DOHH2 (cell line): ENCODE results near the gene DCK.

Source experiments
- H3F3A ChIP-seq: fragments of 200-600 bp; sonication (generic), shearing (Covaris generic); 2 replicates; pipeline ENCODE4 v1.6.0; 2016; ENCODE audit warnings: antibody characterized with exemption, mild to moderate bottlenecking; ENCODE audit not compliant: control insufficient read depth, insufficient read depth
- H3K27ac ChIP-seq: fragments of 200-600 bp; sonication (generic); 2 replicates; pipeline ENCODE4 v1.5.1; 2014; ENCODE audit warnings: low read depth, mild to moderate bottlenecking, low read length, moderate library complexity
- H3K27me3 ChIP-seq: fragments of 200-600 bp; sonication (generic); 2 replicates; pipeline ENCODE4 v1.6.1; 2014; ENCODE audit warnings: mild to moderate bottlenecking, low read length, mixed read lengths; ENCODE audit not compliant: control insufficient read depth
- H3K36me3 ChIP-seq: fragments of 200-600 bp; sonication (generic); 2 replicates; pipeline ENCODE4 v1.6.1; 2014; ENCODE audit warnings: mild to moderate bottlenecking, low read length, moderate library complexity, mixed read lengths; ENCODE audit not compliant: control insufficient read depth
- H3K4me1 ChIP-seq: fragments of 200-600 bp; sonication (generic); 2 replicates; pipeline ENCODE4 v1.6.1; 2014; ENCODE audit warnings: mild to moderate bottlenecking, low read length, mixed read lengths; ENCODE audit not compliant: control insufficient read depth
- H3K4me2 ChIP-seq: fragments of 200-600 bp; sonication (generic); 2 replicates; pipeline ENCODE4 v1.6.0; 2014; ENCODE audit warnings: mild to moderate bottlenecking, low read length, moderate library complexity
- H3K4me3 ChIP-seq: fragments of 200-600 bp; sonication (generic); 2 replicates; pipeline ENCODE4 v1.5.1; 2014; ENCODE audit warnings: mild to moderate bottlenecking, low read length, mixed read lengths
- H3K79me2 ChIP-seq: fragments of 200-600 bp; sonication (generic); 2 replicates; pipeline ENCODE4 v1.6.1; 2014; ENCODE audit warnings: mild to moderate bottlenecking, low read length, mixed read lengths; ENCODE audit not compliant: control insufficient read depth
- H3K9me2 ChIP-seq: fragments of 200-600 bp; sonication (generic); replicated peaks from 2 replicates; pipeline ENCODE4 v1.6.1; 2014; ENCODE audit warnings: mild to moderate bottlenecking, low read length, mixed read lengths; ENCODE audit not compliant: control insufficient read depth
- H3K9me3 ChIP-seq: fragments of 200-600 bp; sonication (generic); 2 replicates; pipeline ENCODE4 v1.6.1; 2014; ENCODE audit warnings: antibody characterized with exemption, low read length, mixed read lengths; ENCODE audit not compliant: control insufficient read depth, insufficient read depth
- H4K20me1 ChIP-seq: fragments of 200-600 bp; sonication (generic); 2 replicates; pipeline ENCODE4 v1.6.0; 2014; ENCODE audit warnings: low read depth, mild to moderate bottlenecking, antibody characterized with exemption, low read length, moderate library complexity; ENCODE audit not compliant: control insufficient read depth, insufficient read depth
- CTCF ChIP-seq: fragments of 200-600 bp; sonication (generic); IDR thresholded peaks from one replicate; pipeline ENCODE4 v1.5.1; 2014; ENCODE audit warnings: antibody characterized with exemption, mild to moderate bottlenecking, low read depth, low read length; ENCODE audit not compliant: poor library complexity, severe bottlenecking
- EZH2phosphoT487 ChIP-seq: fragments of 200-600 bp; sonication (generic); IDR thresholded peaks from 2 replicates; pipeline ENCODE4 v1.6.1; 2017; ENCODE audit warnings: borderline replicate concordance, mild to moderate bottlenecking, antibody characterized with exemption, low read length, moderate library complexity, mixed read lengths

Gene DCK

DNA sequence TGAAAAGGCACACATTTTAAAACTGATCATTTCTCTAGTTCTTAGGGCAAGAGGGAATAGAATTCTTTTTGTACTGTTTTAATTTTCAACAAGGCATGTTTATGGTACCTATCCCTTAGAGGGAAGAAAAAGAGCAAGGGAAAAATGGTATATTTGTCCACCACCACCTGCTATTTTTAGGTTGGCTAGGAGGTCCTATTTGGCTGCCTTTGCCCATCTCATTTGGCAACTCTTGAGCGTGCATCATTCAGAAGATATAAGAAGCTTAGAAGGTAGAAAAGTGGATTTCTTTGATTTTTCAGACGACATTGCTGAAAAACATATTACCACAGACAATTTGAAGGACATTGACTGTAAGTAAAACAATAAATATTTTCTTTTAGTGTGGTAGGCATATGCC, 69.0 kb downstream of the DCK start:
- H3K27ac ChIP-seq, result no peak overlapping the region
- H3K9me3 ChIP-seq, result no peaks in the 10 kb centered on the region
- no peaks in the 10 kb centered on the region for H4K20me1 ChIP-seq
- no peak overlapping the region for H3K4me3 ChIP-seq
- H3K36me3 ChIP-seq, result no peaks in the 10 kb centered on the region
- H3K4me2 ChIP-seq, result no peak overlapping the region
- no peaks in the 10 kb centered on the region for H3K79me2 ChIP-seq
- no peaks in the 10 kb centered on the region for H3K9me2 ChIP-seq
- TF ChIP-seq CTCF, result no peak
- no peak for TF ChIP-seq EZH2phosphoT487
- H3K4me1 ChIP-seq, result no peaks in the 10 kb centered on the region
- H3K27me3 ChIP-seq, result no peaks in the 10 kb centered on the region
- H3F3A ChIP-seq, result no peaks in the 10 kb centered on the region

- H3K36me3 ChIP-seq, result no peaks in the 10 kb centered on the region
- no peak overlapping the region for H3K27ac ChIP-seq
- H3K4me2 ChIP-seq, result no peak overlapping the region
- no peaks in the 10 kb centered on the region for H3K4me1 ChIP-seq
- H3K9me3 ChIP-seq, result no peaks in the 10 kb centered on the region
- H3K4me3 ChIP-seq, result no peak overlapping the region
- no peak for TF ChIP-seq EZH2phosphoT487
- TF ChIP-seq CTCF, result no peak
- no peaks in the 10 kb centered on the region for H3F3A ChIP-seq
- no peaks in the 10 kb centered on the region for H3K27me3 ChIP-seq
- no peaks in the 10 kb centered on the region for H3K9me2 ChIP-seq
- H3K79me2 ChIP-seq, result no peaks in the 10 kb centered on the region
- H4K20me1 ChIP-seq, result no peaks in the 10 kb centered on the region
Measured at GRCh38 chr4:71063711-71064110, 70.3 kb downstream of the DCK start.

GRCh38 chr4:71064521-71064920, 71.1 kb downstream of the DCK start:
- H3K4me3 ChIP-seq, result no peak overlapping the region
- no peak overlapping the region for H3K4me2 ChIP-seq
- no peaks in the 10 kb centered on the region for H3K4me1 ChIP-seq
- no peaks in the 10 kb centered on the region for H3K9me2 ChIP-seq
- no peaks in the 10 kb centered on the region for H3K27me3 ChIP-seq
- H3K27ac ChIP-seq, result no peak overlapping the region
- H3F3A ChIP-seq, result no peaks in the 10 kb centered on the region
- no peaks in the 10 kb centered on the region for H3K9me3 ChIP-seq
- TF ChIP-seq EZH2phosphoT487, result no peak
- TF ChIP-seq CTCF, result no peak
- H4K20me1 ChIP-seq, result no peaks in the 10 kb centered on the region
- H3K79me2 ChIP-seq, result no peaks in the 10 kb centered on the region
- H3K36me3 ChIP-seq, result no peaks in the 10 kb centered on the region

DNA sequence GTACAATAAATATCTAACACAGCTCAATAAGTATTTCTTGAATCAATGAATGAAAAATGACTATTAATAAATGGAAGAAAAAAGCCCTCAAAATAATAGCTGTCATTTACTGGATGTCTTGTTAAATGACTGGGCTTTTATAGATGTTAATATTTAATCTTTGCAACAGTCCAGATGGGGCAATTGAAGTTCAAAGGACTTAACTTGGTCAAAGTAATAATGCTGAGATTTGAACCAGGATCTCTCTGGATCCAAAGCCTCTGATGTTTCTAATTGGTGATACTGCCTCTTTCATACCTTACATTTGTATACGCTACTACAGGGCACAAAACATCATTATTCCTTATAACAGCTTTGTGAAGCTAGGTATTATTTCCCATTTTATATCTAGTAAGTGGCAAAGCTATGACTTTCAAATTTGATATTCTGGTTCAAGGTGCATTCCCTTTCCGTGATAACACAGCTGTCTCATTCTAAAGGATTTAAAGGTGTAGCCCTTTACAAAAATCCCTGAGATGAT, 72.6 kb downstream of the DCK start:
- Histone ChIP-seq H3K36me3 (no peaks in the 10 kb centered on the region), H4K20me1 (no peaks in the 10 kb centered on the region), H3F3A (no peaks in the 10 kb centered on the region), H3K9me3 (no peaks in the 10 kb centered on the region), H3K4me1 (0 out of 2 replicates have a peak, but pooled peaks cover 2% of the 10 kb centered on the region), H3K4me3 (no peak overlapping the region), H3K27ac (no peak overlapping the region), H3K79me2 (no peaks in the 10 kb centered on the region), H3K27me3 (no peaks in the 10 kb centered on the region), H3K4me2 (no peak overlapping the region), H3K9me2 (no peaks in the 10 kb centered on the region)
- TF ChIP-seq EZH2phosphoT487 (no peak), CTCF (no peak)
